Dendritic cell treated with granulocyte-macrophage colony-stimulating factor and Interleukin-4, amounts not matched to agents 40 ng/mL and 50 ng/mL, for 4 days (primary cell): Measurements from ENCODE around the gene DOCK1.
"Not testable (repeated sequence)": the region's sequence is repeated elsewhere in the genome, so short reads cannot be mapped to it uniquely, and the experiment has no call there.

Experiments
- H3K27ac Mint-ChIP-seq: one replicate; pipeline ENCODE4 v1.8.0; 2022; ENCODE audit warnings: mild to moderate bottlenecking, mixed read lengths
- H3K27me3 Mint-ChIP-seq: one replicate; pipeline ENCODE4 v1.8.0; 2022; ENCODE audit warnings: mild to moderate bottlenecking, mixed read lengths
- H3K36me3 Mint-ChIP-seq: one replicate; pipeline ENCODE4 v1.8.0; 2022; ENCODE audit warnings: low read depth, mixed read lengths
- H3K4me1 Mint-ChIP-seq: one replicate; pipeline ENCODE4 v1.8.0; 2022; ENCODE audit warnings: low read depth, mixed read lengths
- H3K4me3 Mint-ChIP-seq: one replicate; pipeline ENCODE4 v1.8.0; 2022; ENCODE audit warnings: mild to moderate bottlenecking, moderate library complexity, mixed read lengths
- H3K9me3 Mint-ChIP-seq: one replicate; pipeline ENCODE4 v1.8.0; 2022; ENCODE audit warnings: mixed read lengths
- intact Hi-C: fragments of 100-400 bp; cut with micrococcal nuclease; formaldehyde crosslinking; loops from one replicate; pipeline ENCODE4 v1.15.0; 2022

The DOCK1 gene

GRCh38 chr10:126904818-126905701 lies at the start of gene DOCK1:
Gene DOCK1 (plus strand): TSS chr10:126905428. CDS start chr10:126905518, 90 bp downstream.
- no peaks in the 10 kb centered on the region for H3K9me3 Mint-ChIP-seq
- peaks cover 32% of the 10 kb centered on the region for H3K4me1 Mint-ChIP-seq
- intact Hi-C loops = no loop called here
- peaks cover 39% of the 10 kb centered on the region for H3K27me3 Mint-ChIP-seq
- H3K36me3 Mint-ChIP-seq = peaks cover 13% of the 10 kb centered on the region
- H3K4me3 Mint-ChIP-seq = peak within 1 kb of the TSS; percentile 94
- peak within 1 kb of the TSS; percentile 91 for H3K27ac Mint-ChIP-seq

DNA sequence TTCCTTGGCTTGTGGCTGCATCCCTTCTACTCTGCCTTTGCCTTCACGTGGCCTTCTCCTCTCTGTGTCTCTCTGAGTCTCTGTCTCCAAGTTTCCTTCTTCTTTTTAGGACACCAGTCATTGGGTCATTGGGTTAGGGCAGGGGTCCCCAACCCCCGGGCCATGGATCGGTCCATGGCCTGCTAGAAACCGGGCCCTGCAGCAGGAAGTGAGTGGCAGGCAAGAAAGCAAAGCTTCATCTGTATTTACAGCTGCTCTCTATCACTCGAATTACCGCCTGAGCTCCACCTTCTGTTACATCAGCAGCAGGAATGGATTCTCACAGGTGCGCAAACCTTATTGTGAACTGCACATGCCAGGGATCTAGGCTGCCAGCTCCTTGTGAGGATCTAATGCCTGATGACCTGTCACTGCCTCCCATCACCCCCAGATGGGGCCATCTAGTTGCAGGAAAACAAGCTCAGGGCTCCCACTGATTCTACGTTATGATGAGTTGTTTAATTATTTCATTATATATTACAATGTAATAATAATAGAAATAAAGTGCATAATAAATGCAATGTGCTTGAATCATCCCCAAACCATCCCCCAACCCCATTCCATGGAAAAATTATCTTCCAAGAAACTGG lies 47.9 kb upstream of the DOCK1 start:
- intact Hi-C loops = no loop called here
- no peak overlapping the region for H3K4me3 Mint-ChIP-seq
- no peak overlapping the region for H3K27ac Mint-ChIP-seq
- no peaks in the 10 kb centered on the region for H3K4me1 Mint-ChIP-seq
- no peaks in the 10 kb centered on the region for H3K36me3 Mint-ChIP-seq
- H3K27me3 Mint-ChIP-seq = no peaks in the 10 kb centered on the region
- no peaks in the 10 kb centered on the region for H3K9me3 Mint-ChIP-seq

DNA sequence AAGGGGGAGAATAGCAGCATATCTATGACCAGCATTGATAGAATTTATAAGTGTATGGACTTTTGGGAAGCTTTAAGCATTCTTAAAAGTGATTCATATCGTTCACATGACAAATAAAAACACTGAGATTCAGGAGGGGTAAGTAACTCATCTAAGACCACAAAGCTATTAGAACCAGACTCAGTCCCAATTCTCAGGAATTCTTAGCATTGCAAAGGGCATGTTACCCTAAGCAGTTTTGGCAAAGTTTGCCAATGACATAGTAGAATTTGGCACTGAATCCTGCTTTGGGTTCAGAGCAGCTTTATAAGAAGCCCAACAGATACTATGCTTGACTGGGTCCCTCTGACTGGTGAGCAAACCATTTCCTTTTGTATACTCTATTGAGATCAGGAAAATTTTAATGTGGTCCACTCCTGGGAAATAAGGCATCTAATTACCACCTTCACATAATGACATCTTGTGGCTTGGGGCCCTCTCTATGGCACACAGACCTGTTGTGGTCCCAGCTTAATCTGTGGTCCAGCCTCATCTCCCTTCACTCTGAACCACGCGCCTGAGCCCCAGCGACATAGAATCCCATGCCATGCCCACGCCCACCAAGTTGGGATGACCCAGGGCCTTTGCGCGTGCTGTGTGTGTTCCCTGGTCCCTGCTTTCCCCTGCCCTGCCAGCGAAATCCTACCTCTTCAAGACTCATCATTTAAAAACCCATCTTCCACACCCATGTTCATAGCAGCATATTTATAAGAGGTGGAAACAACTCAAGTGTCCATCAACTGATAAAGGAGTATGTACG lies 37.5 kb upstream of the DOCK1 start:
- Mint-ChIP-seq H3K4me1 (no peaks in the 10 kb centered on the region), H3K36me3 (no peaks in the 10 kb centered on the region), H3K27ac (no peak overlapping the region), H3K9me3 (no peaks in the 10 kb centered on the region), H3K4me3 (no peak overlapping the region), H3K27me3 (no peaks in the 10 kb centered on the region)
- intact Hi-C loops = no loop called here

DNA sequence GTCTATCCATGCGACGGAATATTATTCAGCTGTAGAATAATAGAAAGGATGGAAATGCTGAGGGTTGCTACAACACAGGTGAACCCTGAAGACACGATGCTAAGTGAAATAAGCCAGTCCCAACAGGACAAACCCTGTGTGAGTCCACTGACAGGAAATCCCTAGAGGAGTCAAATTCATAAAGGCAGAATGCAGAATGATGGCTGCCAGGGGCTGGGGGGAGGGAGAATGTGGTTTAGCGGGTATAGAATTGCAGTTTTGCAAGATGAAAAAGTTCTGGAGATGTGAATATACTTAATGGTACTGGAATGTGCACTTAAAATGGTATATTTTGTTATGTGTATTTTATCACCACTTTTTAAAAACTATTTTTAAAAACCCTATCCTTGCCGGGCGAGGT lies 36.9 kb upstream of the DOCK1 start:
- no peaks in the 10 kb centered on the region for H3K9me3 Mint-ChIP-seq

GRCh38 chr10:126872135-126872534 lies 33.1 kb upstream of the DOCK1 start:
- intact Hi-C loops = no loop called here
- Mint-ChIP-seq H3K4me1 (no peaks in the 10 kb centered on the region), H3K27me3 (no peaks in the 10 kb centered on the region), H3K4me3 (no peak overlapping the region), H3K27ac (no peak overlapping the region), H3K36me3 (no peaks in the 10 kb centered on the region), H3K9me3 (no peaks in the 10 kb centered on the region)

More for the DNA sequence above, 36.9 kb upstream of the DOCK1 start:
- Mint-ChIP-seq H3K27me3 (no peaks in the 10 kb centered on the region), H3K36me3 (no peaks in the 10 kb centered on the region), H3K27ac (no peak overlapping the region), H3K4me1 (no peaks in the 10 kb centered on the region), H3K4me3 (no peak overlapping the region)
- intact Hi-C loops = no loop called here

GRCh38 chr10:126872768-126873167 lies 32.5 kb upstream of the DOCK1 start:
- Mint-ChIP-seq H3K4me3 (no peak overlapping the region), H3K27me3 (no peaks in the 10 kb centered on the region), H3K9me3 (no peaks in the 10 kb centered on the region), H3K4me1 (no peaks in the 10 kb centered on the region), H3K36me3 (no peaks in the 10 kb centered on the region), H3K27ac (no peak overlapping the region)
- intact Hi-C loops = no loop called here

- H3K36me3 Mint-ChIP-seq = no peaks in the 10 kb centered on the region
- H3K27me3 Mint-ChIP-seq = peaks cover 6% of the 10 kb centered on the region
- no peak overlapping the region for H3K27ac Mint-ChIP-seq
- no peak overlapping the region for H3K4me3 Mint-ChIP-seq
- intact Hi-C loops = no loop called here
- H3K4me1 Mint-ChIP-seq = no peaks in the 10 kb centered on the region
- H3K9me3 Mint-ChIP-seq = peaks cover 7% of the 10 kb centered on the region
Observed at GRCh38 chr10:126876456-126876855, 28.8 kb upstream of the DOCK1 start.

DNA sequence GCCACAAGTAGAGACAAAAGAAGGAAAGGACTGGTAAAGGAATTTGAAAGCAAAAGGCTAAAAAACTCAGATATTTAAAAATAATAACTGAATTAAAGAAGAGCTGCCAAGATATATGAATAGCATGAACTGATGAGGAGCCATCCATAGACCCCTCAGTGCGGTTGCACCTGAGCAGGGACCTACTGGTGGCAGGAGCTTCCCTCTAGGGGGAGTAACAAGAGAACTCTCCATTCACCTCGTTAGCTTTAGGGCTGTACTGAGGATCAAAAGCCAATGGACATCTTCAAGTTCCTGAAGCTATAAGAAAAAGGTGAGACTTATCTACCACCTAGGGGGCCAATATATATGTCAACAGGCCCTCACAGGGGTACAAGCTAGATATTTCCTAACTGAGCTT lies 27.8 kb upstream of the DOCK1 start:
- no peaks in the 10 kb centered on the region for H3K4me1 Mint-ChIP-seq
- peaks cover 7% of the 10 kb centered on the region for H3K9me3 Mint-ChIP-seq
- H3K27ac Mint-ChIP-seq = no peak overlapping the region
- H3K27me3 Mint-ChIP-seq = peaks cover 11% of the 10 kb centered on the region
- intact Hi-C loops = no loop called here
- H3K4me3 Mint-ChIP-seq = no peak overlapping the region
- no peaks in the 10 kb centered on the region for H3K36me3 Mint-ChIP-seq

GRCh38 chr10:126878594-126878993 lies 26.6 kb upstream of the DOCK1 start:
- H3K4me1 Mint-ChIP-seq = no peaks in the 10 kb centered on the region
- peaks cover 7% of the 10 kb centered on the region for H3K9me3 Mint-ChIP-seq
- no peak overlapping the region for H3K4me3 Mint-ChIP-seq
- H3K36me3 Mint-ChIP-seq = no peaks in the 10 kb centered on the region
- H3K27ac Mint-ChIP-seq = no peak overlapping the region
- peaks cover 11% of the 10 kb centered on the region for H3K27me3 Mint-ChIP-seq
- intact Hi-C loops = no loop called here

- H3K36me3 Mint-ChIP-seq = no peaks in the 10 kb centered on the region
- H3K27ac Mint-ChIP-seq = no peak overlapping the region
- H3K4me3 Mint-ChIP-seq = no peak overlapping the region
- peaks cover 7% of the 10 kb centered on the region for H3K9me3 Mint-ChIP-seq
- intact Hi-C loops = no loop called here
- H3K4me1 Mint-ChIP-seq = no peaks in the 10 kb centered on the region
- peaks cover 11% of the 10 kb centered on the region for H3K27me3 Mint-ChIP-seq
Observed at GRCh38 chr10:126880926-126881325, 24.3 kb upstream of the DOCK1 start.

- not testable (repeated sequence) for H3K4me3 Mint-ChIP-seq, H3K4me1 Mint-ChIP-seq
Observed at GRCh38 chr10:126882055-126882454, 23.2 kb upstream of the DOCK1 start.

DNA sequence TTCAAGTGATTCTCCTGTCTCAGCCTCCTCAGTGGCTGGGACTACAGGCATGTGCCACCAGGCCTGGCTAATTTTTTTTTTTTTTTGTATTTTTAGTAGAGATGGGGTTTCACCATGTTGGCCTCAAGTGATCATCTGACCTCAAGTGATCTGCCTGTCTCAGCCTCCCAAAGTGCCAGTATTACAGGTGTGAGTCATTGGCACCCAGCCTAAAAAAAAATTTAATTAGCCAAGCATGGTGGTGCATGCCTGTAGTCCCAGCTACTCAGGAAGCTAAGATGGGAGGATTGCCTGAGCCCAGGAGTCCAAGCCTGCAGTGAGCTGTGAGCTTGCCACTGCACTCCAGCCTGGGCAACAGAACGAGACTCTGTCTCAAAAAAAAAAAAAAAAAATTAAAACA lies 16.8 kb upstream of the DOCK1 start:
- H3K4me3 Mint-ChIP-seq, intact Hi-C loops, H3K9me3 Mint-ChIP-seq, H3K27ac Mint-ChIP-seq, H3K36me3 Mint-ChIP-seq, H3K27me3 Mint-ChIP-seq, H3K4me1 Mint-ChIP-seq: not testable (repeated sequence)

More at GRCh38 chr10:126882055-126882454, 23.2 kb upstream of the DOCK1 start:
- H3K9me3 Mint-ChIP-seq, H3K36me3 Mint-ChIP-seq, H3K27ac Mint-ChIP-seq, intact Hi-C loops: not testable (repeated sequence)
- H3K27me3 Mint-ChIP-seq = peaks cover 11% of the 10 kb centered on the region

DNA sequence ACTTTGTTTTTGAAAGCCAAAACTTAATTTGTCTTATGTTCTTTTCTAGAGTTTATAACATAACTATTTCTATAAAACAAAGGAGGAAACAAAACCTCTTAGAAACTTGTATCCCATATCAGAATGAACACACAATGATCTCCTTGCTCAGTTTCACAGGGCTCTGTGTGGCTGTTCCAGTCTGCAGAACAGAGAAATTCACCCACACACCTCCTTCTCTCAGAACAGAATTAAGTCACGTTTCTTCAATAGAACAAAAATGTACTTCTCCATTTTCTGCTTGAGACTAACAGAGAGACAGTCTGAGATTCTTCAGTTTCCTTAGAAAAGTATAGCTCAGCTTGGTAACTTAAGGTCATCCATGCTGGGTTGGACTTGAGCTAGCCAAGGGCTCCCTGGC lies 15.8 kb upstream of the DOCK1 start:
- Mint-ChIP-seq H3K36me3 (no peaks in the 10 kb centered on the region), H3K27ac (no peak overlapping the region), H3K27me3 (peaks cover 2% of the 10 kb centered on the region), H3K4me3 (no peak overlapping the region), H3K9me3 (no peaks in the 10 kb centered on the region), H3K4me1 (peaks cover 9% of the 10 kb centered on the region)
- intact Hi-C loops = no loop called here

GRCh38 chr10:126890797-126891196 lies 14.4 kb upstream of the DOCK1 start:
- H3K27me3 Mint-ChIP-seq, H3K27ac Mint-ChIP-seq, H3K4me1 Mint-ChIP-seq, intact Hi-C loops, H3K9me3 Mint-ChIP-seq, H3K4me3 Mint-ChIP-seq, H3K36me3 Mint-ChIP-seq: not testable (repeated sequence)
